Breast epithelium (tissue), 3 donors: ENCODE data around the gene CBLB.

Experiments
- CTCF ChIP-seq, 3 donors: fragments of 450-650 bp; IDR thresholded peaks; one replicate each; pipeline ENCODE4 v1.5.1; 2016 to 2017; ENCODE audit warnings: antibody characterized with exemption in 3 of 3, mild to moderate bottlenecking in 3 of 3, moderate library complexity in 3 of 3
- POLR2A ChIP-seq: fragments of 450-650 bp; IDR thresholded peaks from one replicate; pipeline ENCODE4 v1.6.1; 2016; ENCODE audit warnings: antibody characterized with exemption, mild to moderate bottlenecking, moderate library complexity

DNA sequence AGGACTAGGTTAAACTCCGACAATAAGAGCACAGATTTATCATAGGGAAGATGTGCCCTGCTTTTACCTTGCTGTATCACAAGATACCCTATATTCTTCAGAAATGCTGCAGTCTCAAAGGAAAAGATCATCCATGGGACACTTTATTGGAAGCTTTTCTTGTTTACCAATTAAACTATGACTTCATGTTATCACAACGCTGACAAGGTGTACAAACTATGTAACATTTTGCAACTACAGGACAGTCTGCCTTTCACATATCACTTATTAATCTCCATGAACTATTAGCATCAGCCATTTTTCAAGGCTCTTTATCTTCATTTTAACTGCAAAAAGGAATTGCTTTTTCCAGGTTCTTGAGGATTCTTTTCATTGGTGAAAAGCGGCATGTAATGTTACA is 34.0 kb downstream of the CBLB start:
- TF ChIP-seq CTCF (IDR thresholded peaks at IDR 0.05) = no peak
- TF ChIP-seq POLR2A = no peak
